GM19468 (cell line): ENCODE data around the gene SNRNP25.
"Not testable (repeated sequence)": the region's sequence is repeated elsewhere in the genome, so short reads cannot be mapped to it uniquely, and the experiment has no call there.

Source experiments
- ATAC-seq: cut with Tn5 transposase; IDR thresholded peaks from one replicate; pipeline ENCODE4 v1.9.1; 2021; ENCODE audit warnings: mild to moderate bottlenecking, moderate library complexity, moderate number of reproducible peaks; ENCODE audit not compliant: unreplicated experiment; ENCODE audit errors: extremely low read depth

The SNRNP25 gene

DNA sequence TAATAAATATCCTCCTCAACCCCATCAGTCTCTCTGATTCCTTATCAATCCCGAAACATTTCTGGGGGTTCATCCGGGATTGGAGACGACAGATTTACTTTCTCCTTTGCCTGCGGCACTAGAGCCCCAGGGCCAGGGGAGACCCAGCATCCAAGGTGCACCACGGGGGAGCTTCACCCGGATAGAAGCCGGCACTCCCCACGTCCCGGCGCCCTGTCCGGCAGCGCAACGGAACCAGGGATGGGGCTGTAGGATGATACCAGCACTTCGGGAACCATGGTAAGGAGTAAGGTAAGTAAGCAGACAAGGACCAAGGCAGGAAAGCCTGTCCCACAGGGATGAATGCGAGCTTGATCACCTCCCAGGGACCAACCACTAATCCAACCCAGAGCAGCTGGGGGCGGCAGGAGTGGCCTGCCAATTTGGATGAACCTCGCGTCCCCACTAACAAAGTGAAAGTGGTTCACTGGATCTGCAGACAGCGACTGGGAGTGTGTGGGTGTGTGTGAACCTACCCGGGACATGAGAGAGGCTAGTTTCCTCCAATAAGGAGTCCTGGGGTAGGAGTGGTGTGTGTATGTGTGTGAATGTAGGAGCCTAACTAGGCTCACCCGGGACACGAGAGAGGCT, 12.1 kb upstream of the SNRNP25 start:
- ATAC-seq: no peak

GRCh38 chr16:42069-42457, 11.6 kb upstream of the SNRNP25 start:
- ATAC-seq: no peak

- ATAC-seq: no peak
Observed at GRCh38 chr16:42691-43090, 10.9 kb upstream of the SNRNP25 start.

- no peak for ATAC-seq
Observed at GRCh38 chr16:43294-43693, 10.3 kb upstream of the SNRNP25 start.

- ATAC-seq: no peak
Observed at GRCh38 chr16:44655-45054, 9.0 kb upstream of the SNRNP25 start.

- ATAC-seq: no peak
Observed at GRCh38 chr16:45454-45853, 8.2 kb upstream of the SNRNP25 start.

GRCh38 chr16:46510-46909, 7.1 kb upstream of the SNRNP25 start:
- not testable (repeated sequence) for ATAC-seq

- no peak for ATAC-seq
Observed at GRCh38 chr16:47234-47633, 6.4 kb upstream of the SNRNP25 start.

GRCh38 chr16:50769-51591, 2.6 kb upstream of the SNRNP25 start:
- no peak for ATAC-seq

DNA sequence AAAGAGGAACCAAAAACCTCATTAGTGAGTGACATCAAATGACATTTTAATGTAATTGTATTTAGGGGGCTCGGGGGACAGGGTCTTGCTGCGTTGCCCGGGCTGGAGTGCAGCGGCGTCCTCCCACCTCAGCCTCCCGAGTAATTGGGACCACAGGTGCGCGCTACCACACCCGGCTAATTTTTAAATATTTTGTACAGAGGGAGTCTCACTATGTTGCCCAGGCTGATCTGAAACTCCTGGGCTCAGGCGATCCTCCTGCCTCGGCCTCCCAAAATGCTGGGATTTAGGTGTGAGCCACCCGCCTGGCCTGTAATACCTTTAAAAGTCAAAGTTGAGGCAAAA, 581 bp downstream of the SNRNP25 start:
- ATAC-seq: no peak

DNA sequence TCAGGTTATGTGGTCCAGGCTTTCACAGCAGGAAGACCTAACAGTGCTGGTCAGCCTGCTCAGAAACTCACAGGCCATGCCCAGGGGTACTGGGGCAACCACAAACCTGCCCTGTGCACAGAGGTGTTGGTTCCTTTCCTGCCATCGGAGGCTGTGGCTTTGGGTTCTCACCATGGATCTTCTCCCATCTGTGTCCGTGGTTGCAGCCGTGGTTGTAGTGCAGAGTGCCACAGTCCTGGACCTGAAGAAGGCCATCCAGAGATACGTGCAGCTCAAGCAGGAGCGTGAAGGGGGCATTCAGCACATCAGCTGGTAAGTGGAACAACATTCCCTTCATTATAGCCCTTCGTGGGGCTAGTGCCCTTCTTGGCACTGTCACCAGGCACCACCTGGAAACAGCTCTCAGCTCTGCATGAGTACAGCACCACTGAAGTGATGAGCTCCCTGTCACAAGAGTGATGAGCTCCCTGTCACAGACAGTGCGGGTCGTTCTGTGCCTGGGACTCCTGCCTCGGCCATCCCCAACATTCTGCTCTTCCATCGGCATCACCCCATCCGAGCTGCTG, 2.0 kb downstream of the SNRNP25 start:
- no peak for ATAC-seq

DNA sequence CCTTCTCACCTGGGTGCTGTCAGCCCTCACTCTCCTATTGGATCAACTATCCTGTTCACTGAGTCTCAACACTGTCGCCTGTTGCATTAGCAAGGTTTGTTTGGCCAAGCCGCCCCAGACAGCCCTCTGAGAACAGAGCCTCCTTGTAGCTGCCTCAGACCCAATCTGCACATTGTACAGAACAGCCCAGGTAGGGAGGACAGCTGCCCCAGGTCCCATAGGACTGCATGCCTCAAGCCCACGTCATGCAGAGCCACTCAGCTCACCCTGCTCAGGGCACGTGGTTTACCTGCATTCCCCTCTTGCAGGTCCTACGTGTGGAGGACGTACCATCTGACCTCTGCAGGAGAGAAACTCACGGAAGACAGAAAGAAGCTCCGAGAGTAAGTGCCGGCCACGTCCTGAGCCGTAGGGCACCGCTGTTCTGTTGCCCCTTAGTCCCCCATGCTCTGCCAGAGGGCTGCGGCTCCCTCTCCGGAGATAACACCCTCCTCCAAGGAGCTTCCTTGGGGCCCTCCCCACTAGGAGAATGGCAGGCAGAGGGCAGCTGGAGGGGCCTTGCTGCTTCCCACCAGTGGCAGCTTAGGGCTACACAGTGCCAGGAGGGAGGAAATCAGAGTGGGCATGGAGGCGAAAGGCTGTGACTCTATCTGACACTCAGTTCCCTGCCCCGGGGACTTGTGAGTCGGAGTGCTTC, 2.8 kb downstream of the SNRNP25 start:
- ATAC-seq: no peak

DNA sequence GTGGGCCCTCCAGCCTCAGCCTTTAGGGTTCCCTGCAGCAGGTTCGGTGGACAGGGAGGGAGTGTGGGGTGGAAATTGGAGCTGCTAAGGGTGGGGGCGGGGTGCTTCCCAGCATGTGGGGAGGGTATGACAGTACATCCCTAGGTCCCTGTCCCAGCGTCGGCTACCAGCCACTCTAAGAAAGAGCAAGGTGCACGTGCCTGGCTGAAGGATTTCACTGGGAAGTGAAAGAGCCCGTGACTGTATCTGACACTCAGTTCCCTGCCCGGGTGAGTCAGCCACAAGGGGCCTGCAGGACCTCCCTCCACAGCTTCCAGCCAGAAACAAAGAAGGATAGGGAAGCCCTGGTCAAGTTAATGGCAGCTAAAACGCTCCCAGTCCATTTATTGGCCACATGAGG, 4.1 kb downstream of the SNRNP25 start:
- ATAC-seq: no peak

DNA sequence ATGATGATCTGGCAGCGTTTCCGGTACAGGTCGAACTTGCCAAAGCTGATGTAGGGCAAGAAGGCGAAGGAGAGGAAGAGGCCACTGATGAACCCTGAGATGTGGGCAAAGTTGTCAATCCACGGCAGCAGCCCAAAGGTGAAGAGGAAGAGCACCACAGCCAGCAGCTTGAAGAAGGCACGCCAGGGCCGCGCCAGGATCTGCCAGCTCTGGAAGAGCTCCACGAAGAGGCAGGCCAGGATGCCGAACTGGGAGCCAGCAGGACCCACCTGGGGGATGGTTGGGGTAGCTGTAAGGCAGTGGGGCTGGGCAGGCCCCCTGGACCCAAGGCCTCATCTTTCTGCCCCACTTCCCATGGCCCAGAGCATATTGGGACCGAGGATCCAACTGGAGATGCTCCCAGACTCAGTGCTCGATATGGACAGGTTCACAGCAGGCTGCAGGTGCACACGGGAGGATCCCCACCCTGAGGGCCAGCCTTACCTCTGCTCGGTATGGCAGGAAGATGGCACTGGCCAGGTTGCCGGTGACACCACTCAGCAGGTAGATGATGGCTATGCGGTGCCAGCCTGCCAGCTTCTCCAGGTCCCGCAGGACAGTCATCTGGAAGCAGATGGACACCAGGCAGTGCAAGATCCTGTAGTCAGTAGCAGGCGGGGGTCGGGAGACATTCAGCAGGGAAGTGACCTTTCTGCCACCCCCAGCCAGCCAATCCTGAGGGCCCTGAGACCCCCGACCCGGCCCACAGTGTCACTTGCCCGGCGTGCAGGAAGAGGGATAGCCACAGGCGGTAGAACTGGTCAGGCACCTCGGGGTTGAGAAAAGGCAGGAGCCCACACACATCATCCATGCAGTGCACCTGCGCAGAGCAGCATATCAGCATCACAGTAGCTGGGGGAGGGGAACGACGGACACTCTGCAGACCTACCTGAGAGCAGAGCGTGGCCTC, 5.1 kb downstream of the SNRNP25 start:
- ATAC-seq: no peak

DNA sequence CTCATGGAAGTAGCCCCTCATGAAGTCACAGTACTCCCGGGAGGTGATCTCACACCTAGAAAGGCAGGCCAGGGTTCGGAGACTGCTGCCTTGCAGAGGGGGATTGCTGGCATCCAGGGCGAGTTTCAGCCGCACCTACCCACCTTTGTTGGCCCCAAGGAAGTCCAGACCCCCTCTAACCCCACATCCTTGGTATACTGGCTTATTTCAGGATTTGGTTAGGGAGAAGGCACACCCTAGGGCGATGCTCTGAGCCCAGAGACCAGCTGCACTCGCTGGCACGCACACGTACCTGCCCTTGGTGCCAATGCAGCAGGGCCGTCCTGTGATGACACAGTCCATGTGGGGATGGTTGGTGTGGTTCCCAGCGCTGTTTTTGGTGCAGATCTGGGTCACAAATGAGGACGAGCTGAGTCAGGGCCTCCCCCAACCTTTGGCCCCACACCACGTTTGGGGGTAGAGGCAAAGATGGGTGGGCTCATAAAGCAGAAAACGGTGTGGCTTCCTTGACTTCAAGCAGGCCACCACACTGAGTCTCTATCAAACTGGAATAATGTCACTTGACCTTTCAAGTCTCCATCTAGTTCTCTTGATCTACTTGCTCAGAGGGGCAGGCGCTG, 5.9 kb downstream of the SNRNP25 start:
- ATAC-seq: no peak

DNA sequence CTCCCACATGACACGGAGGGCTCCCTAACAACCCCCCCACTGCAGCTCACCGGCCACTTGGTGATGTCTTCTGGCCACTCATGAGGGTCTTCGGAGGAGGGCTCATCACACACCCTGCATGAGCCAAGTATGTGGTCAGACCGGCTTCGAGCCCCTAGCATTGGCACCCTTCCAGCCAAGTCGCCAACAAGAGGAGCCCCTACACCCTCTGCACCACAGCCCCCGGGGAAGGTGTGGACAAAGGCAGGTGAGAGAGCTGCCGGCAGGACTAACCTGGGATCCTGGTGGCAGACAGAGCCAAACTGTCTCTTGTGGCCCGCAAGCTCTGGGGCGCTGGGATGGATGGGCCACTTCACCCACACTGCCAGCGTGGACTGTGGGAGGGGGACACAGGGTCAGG, 6.5 kb downstream of the SNRNP25 start:
- no peak for ATAC-seq

DNA sequence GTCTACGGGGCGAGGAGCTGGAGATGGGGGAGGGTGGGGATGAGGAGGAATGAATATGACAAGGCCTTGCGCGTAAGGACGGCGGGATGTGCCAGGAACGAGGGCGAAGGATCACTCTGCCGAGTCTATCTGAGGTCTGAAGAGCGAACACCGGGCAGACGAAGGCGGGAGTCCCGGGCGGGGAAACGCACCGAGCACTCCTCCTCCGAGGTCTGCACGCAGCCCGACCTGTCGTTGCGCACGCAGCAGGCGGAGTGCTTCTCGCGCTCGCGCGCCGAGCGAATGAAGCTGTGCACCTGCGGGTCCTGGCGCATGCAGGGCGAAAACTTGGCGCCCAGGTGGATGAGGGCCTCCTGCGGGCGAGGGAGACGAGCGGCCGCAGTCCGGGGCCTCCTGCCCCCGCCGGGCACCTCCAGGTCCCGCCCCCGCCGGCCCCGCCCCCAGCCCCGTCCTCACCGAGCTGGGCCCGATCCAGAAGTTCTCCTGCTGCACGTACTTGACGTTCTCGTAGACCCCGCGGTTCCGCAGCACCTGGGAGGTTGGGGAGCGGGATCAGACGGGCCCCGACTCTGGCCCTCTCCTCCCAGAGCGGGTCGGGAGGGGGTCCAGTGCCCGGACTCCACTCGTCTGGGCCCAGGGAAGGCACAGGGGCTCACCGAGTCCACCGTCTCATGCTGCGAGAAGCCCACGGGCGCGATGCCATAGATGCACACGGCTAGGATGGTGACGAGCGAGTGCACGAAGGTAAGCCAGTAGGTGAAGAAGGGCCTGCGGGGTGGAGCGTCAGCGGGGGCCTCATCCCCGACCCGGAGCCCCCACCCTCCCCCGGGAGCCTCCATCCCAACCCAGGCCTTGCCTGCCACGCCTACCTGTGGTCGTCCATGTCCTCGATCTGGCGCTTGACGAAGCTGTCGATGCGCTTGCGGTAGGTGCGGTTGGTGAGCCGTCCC, 7.6 kb downstream of the SNRNP25 start:
- no peak for ATAC-seq

DNA sequence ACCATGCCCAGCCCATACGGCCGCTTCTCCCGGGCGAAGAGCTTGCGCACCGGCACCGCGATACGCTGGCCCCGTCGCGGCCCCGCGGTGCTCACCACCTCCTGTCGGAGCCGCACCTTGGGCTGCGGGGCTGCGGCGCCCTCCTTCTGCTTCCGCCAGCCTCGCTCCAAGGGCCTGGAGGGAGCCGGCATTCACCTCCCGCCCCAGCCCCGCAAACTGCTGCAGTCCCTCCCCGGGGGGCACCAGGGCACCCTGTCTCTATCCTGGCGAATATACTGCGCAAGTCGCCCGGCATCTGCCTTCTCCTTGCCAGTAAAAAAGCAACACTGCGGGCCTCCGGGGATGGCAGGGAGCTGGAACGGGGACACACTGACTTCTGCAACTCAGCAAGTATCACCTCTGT, 8.3 kb downstream of the SNRNP25 start:
- ATAC-seq: no peak
